ENCODE results near the gene PCDHA1. TPM values are rescaled to one million over a fixed set of nuclear protein-coding genes. Genes with fewer than 3 reads are reported as not detected.

Gene PCDHA1
- total and polyA plus RNA-seq, 9 of the 15 experiments (the other 6 are each of a cell fraction or from before 2014, with no cell fraction given): not detected

- TF ChIP-seq E2F8 (IDR thresholded peaks at IDR 0.05; ENCODE audit: low read depth, partially characterized antibody) (no peak), OTX1 (CRISPR knock-in tag; IDR thresholded peaks at IDR 0.05) (no peak), ZNF696 (CRISPR knock-in tag; conservative IDR thresholded peaks at IDR 0.05) (no peak), HNRNPK (IDR thresholded peaks at IDR 0.05; ENCODE audit: low read depth, low read length, poor library complexity, severe bottlenecking) (no peak), ESRRA (IDR thresholded peaks at IDR 0.05; ENCODE audit: borderline replicate concordance, low read depth) (no peak), ZFX (CRISPR knock-in tag; IDR thresholded peaks at IDR 0.05) (no peak), MED1 (CRISPR knock-in tag; IDR thresholded peaks at IDR 0.05; ENCODE audit: borderline replicate concordance) (no peak), ATF3 (IDR thresholded peaks at IDR 0.05) (peak; percentile 58), ATF3 (CRISPR knock-in tag; conservative IDR thresholded peaks at IDR 0.05) (no peak)
These were observed 35.7 kb downstream of the PCDHA1 start, which contains the start of gene PCDHA5 (continued) for GRCh38 chr5:140821375-140822280.

Measured in K562 (cell line).